GM18870 (cell line): ENCODE measurements around the gene RGS9.
"Not testable (repeated sequence)": the region's sequence is repeated elsewhere in the genome, so short reads cannot be mapped to it uniquely, and the experiment has no call there.

Experiments used
- ATAC-seq: cut with Tn5 transposase; IDR thresholded peaks from one replicate; pipeline ENCODE4 v1.9.1; 2021; ENCODE audit warnings: moderate library complexity; ENCODE audit not compliant: unreplicated experiment

The RGS9 gene

GRCh38 chr17:65155622-65156021 lies 18.5 kb downstream of the RGS9 start:
- ATAC-seq: peak; percentile 38

- ATAC-seq: no peak
These were observed 19.1 kb downstream of the RGS9 start for GRCh38 chr17:65156185-65156834.

- no peak for ATAC-seq
These were observed 19.8 kb downstream of the RGS9 start for GRCh38 chr17:65156835-65157565.

- ATAC-seq: no peak
These were observed 20.9 kb downstream of the RGS9 start for GRCh38 chr17:65158041-65158440.

- no peak for ATAC-seq
These were observed 21.5 kb downstream of the RGS9 start for GRCh38 chr17:65158622-65159021.

- ATAC-seq: no peak
These were observed 23.3 kb downstream of the RGS9 start for GRCh38 chr17:65160516-65160915.

- peak; percentile 94 for ATAC-seq
These were observed 26.9 kb downstream of the RGS9 start for GRCh38 chr17:65163990-65164495.

GRCh38 chr17:65166787-65167186 lies 29.6 kb downstream of the RGS9 start:
- no peak for ATAC-seq

- ATAC-seq: no peak
These were observed 30.4 kb downstream of the RGS9 start for GRCh38 chr17:65167566-65167965.

GRCh38 chr17:65169691-65170090 lies 32.5 kb downstream of the RGS9 start:
- ATAC-seq: no peak

GRCh38 chr17:65170839-65171238 lies 33.7 kb downstream of the RGS9 start:
- ATAC-seq: no peak

GRCh38 chr17:65171752-65172151 lies 34.6 kb downstream of the RGS9 start:
- ATAC-seq: no peak

GRCh38 chr17:65172496-65173136 lies 35.4 kb downstream of the RGS9 start:
- no peak for ATAC-seq

GRCh38 chr17:65173284-65173793 lies 36.2 kb downstream of the RGS9 start:
- no peak for ATAC-seq

- no peak for ATAC-seq
These were observed 37.0 kb downstream of the RGS9 start for GRCh38 chr17:65173976-65174683.

GRCh38 chr17:65174974-65175373 lies 37.8 kb downstream of the RGS9 start:
- no peak for ATAC-seq

GRCh38 chr17:65175952-65176351 lies 38.8 kb downstream of the RGS9 start:
- ATAC-seq: no peak

- no peak for ATAC-seq
These were observed 39.7 kb downstream of the RGS9 start for GRCh38 chr17:65176646-65177409.

- no peak for ATAC-seq
These were observed 40.7 kb downstream of the RGS9 start for GRCh38 chr17:65177901-65178300.

GRCh38 chr17:65180276-65180675 lies 43.1 kb downstream of the RGS9 start:
- ATAC-seq: not testable (repeated sequence)
